Measurements from ENCODE around the gene RNF175. TPM values are rescaled to one million over a fixed set of nuclear protein-coding genes. Genes with fewer than 3 reads are reported as not detected.

The RNF175 gene
- total RNA-seq, 1 experiment from 2014 or later, result not detected

GRCh38 chr4:153724606-153725005 lies 35.2 kb downstream of the RNF175 start:
- Histone ChIP-seq H3K4me3 (no peak overlapping the region), H3K27me3 (ENCODE audit: insufficient read depth, low read depth) (no peaks in the 10 kb centered on the region), H3K9me3 (ENCODE audit: insufficient read depth, low read depth) (no peaks in the 10 kb centered on the region), H2AFZ (no peak overlapping the region), H3K27ac (no peak overlapping the region), H3K79me2 (ENCODE audit: low read depth) (no peaks in the 10 kb centered on the region), H4K20me1 (ENCODE audit: insufficient read depth) (no peaks in the 10 kb centered on the region), H3K4me2 (no peak overlapping the region), H3K36me3 (ENCODE audit: low read depth) (no peaks in the 10 kb centered on the region), H3K9me2 (ENCODE audit: insufficient read depth) (no peaks in the 10 kb centered on the region), H3F3A (ENCODE audit: insufficient read depth, low read depth) (no peaks in the 10 kb centered on the region), H3K4me1 (replicated peaks; ENCODE audit: insufficient read depth) (no peaks in the 10 kb centered on the region)
- ChIA-PET POLR2A (ENCODE audit: unreplicated experiment) (no interaction called here), CTCF (no interaction called here)
- no TSS peak for BruUV-seq (replicated peaks)
- no peak for DNase-seq
- TF ChIP-seq EZH2 (IDR thresholded peaks at IDR 0.05; ENCODE audit: low read depth) (no peak), CTCF (conservative IDR thresholded peaks at IDR 0.05) (no peak)
- intact Hi-C loops (cut with micrococcal nuclease; ENCODE audit: unreplicated experiment), result no loop called here

GRCh38 chr4:153722036-153722435 lies 37.8 kb downstream of the RNF175 start:
- Histone ChIP-seq H3K4me2 (no peak overlapping the region), H3K4me1 (replicated peaks; ENCODE audit: insufficient read depth) (no peaks in the 10 kb centered on the region), H3K9me3 (ENCODE audit: insufficient read depth, low read depth) (no peaks in the 10 kb centered on the region), H4K20me1 (ENCODE audit: insufficient read depth) (no peaks in the 10 kb centered on the region), H3K9me2 (ENCODE audit: insufficient read depth) (no peaks in the 10 kb centered on the region), H3K27ac (no peak overlapping the region), H3K79me2 (ENCODE audit: low read depth) (no peaks in the 10 kb centered on the region), H2AFZ (no peak overlapping the region), H3K27me3 (ENCODE audit: insufficient read depth, low read depth) (no peaks in the 10 kb centered on the region), H3K4me3 (no peak overlapping the region), H3F3A (ENCODE audit: insufficient read depth, low read depth) (no peaks in the 10 kb centered on the region), H3K36me3 (ENCODE audit: low read depth) (no peaks in the 10 kb centered on the region)
- no TSS peak for BruUV-seq (replicated peaks)
- CTCF ChIA-PET, result no interaction called here
- no peak for DNase-seq
- intact Hi-C loops (cut with micrococcal nuclease; ENCODE audit: unreplicated experiment), result no loop called here
- POLR2A ChIA-PET (ENCODE audit: unreplicated experiment), result no interaction called here
- TF ChIP-seq EZH2 (IDR thresholded peaks at IDR 0.05; ENCODE audit: low read depth) (no peak), CTCF (conservative IDR thresholded peaks at IDR 0.05) (no peak)

- BruUV-seq (replicated peaks), result no TSS peak
- Histone ChIP-seq H3K4me3 (no peak overlapping the region), H3K9me3 (ENCODE audit: insufficient read depth, low read depth) (no peaks in the 10 kb centered on the region), H3K4me1 (replicated peaks; ENCODE audit: insufficient read depth) (no peaks in the 10 kb centered on the region; the same call in 1 of the 2 replicates), H2AFZ (no peak overlapping the region), H3K79me2 (ENCODE audit: low read depth) (no peaks in the 10 kb centered on the region), H3K27ac (no peak overlapping the region), H3K4me2 (no peak overlapping the region), H3K27me3 (ENCODE audit: insufficient read depth, low read depth) (no peaks in the 10 kb centered on the region), H3K9me2 (ENCODE audit: insufficient read depth) (no peaks in the 10 kb centered on the region), H3K36me3 (ENCODE audit: low read depth) (no peaks in the 10 kb centered on the region), H4K20me1 (ENCODE audit: insufficient read depth) (no peaks in the 10 kb centered on the region), H3F3A (ENCODE audit: insufficient read depth, low read depth) (no peaks in the 10 kb centered on the region)
- ChIA-PET CTCF (no interaction called here), POLR2A (ENCODE audit: unreplicated experiment) (no interaction called here)
- intact Hi-C loops (cut with micrococcal nuclease; ENCODE audit: unreplicated experiment), result no loop called here
- no peak for DNase-seq
- no peak for TF ChIP-seq CTCF (conservative IDR thresholded peaks at IDR 0.05)
- TF ChIP-seq EZH2 (IDR thresholded peaks at IDR 0.05; ENCODE audit: low read depth), result no peak
These were observed 45.8 kb downstream of the RNF175 start for GRCh38 chr4:153713866-153714646.
